SK-N-SH treated with all-trans-retinoic acid at 6 μM for 48 hours (cell line): Measurements from ENCODE around the gene PMPCB.

Experiments used
- ATAC-seq: fragments of 200-7000 bp; cut with Tn5 transposase; 3 replicates; pipeline ENCODE4 v1.9.1; 2020; ENCODE audit warnings: mild to moderate bottlenecking, moderate library complexity
- ARNTL ChIP-seq: fragments of 450-650 bp; formaldehyde crosslinking; IDR thresholded peaks from 2 replicates; pipeline ENCODE4 v1.5.0; 2020; ENCODE audit warnings: low read depth, mild to moderate bottlenecking, moderate library complexity, borderline replicate concordance
- ESRRG ChIP-seq: fragments of 250-450 bp; sonication (Bioruptor Pico); IDR thresholded peaks from 2 replicates; pipeline ENCODE4 v1.6.1; 2021; ENCODE audit warnings: mild to moderate bottlenecking
- GLIS3 ChIP-seq: fragments of 250-450 bp; sonication (Bioruptor Pico); IDR thresholded peaks from 2 replicates; pipeline ENCODE4 v1.5.0; 2020; ENCODE audit warnings: mild to moderate bottlenecking, moderate library complexity
- ISL1 ChIP-seq: fragments of 250-450 bp; sonication (Bioruptor Pico); IDR thresholded peaks from 2 replicates; pipeline ENCODE4 v2.1.2; 2022; ENCODE audit warnings: mild to moderate bottlenecking, moderate library complexity
- PPARA ChIP-seq: fragments of 250-450 bp; sonication (Bioruptor Pico); IDR thresholded peaks from 2 replicates; pipeline ENCODE4 v1.5.0; 2020; ENCODE audit warnings: mild to moderate bottlenecking, borderline replicate concordance
- SNAI2 ChIP-seq: fragments of 250-450 bp; sonication (Bioruptor Pico); IDR thresholded peaks from 2 replicates; pipeline ENCODE4 v1.5.0; 2020; ENCODE audit warnings: mild to moderate bottlenecking, moderate library complexity
- TCF4 ChIP-seq: fragments of 250-450 bp; sonication (Bioruptor Pico); IDR thresholded peaks from 2 replicates; pipeline ENCODE4 v1.8.0; 2021; ENCODE audit warnings: mild to moderate bottlenecking, moderate library complexity, borderline replicate concordance
- TOX ChIP-seq: fragments of 250-450 bp; sonication (Bioruptor Pico); IDR thresholded peaks from 2 replicates; pipeline ENCODE4 v1.8.0; 2021; ENCODE audit warnings: mild to moderate bottlenecking, moderate library complexity, borderline replicate concordance
- ZC3H10 ChIP-seq: fragments of 250-450 bp; sonication (Bioruptor Pico); IDR thresholded peaks from 2 replicates; pipeline ENCODE4 v1.5.1; 2021; ENCODE audit warnings: mild to moderate bottlenecking, moderate library complexity
- ZNF70 ChIP-seq: fragments of 450-650 bp; formaldehyde crosslinking; IDR thresholded peaks from 2 replicates; pipeline ENCODE4 v1.5.0; 2020; ENCODE audit warnings: mild to moderate bottlenecking, moderate library complexity
- ZNF8 ChIP-seq: fragments of 450-650 bp; formaldehyde crosslinking; IDR thresholded peaks from 2 replicates; pipeline ENCODE4 v1.5.0; 2020; ENCODE audit warnings: mild to moderate bottlenecking, moderate library complexity
- TF ChIP-seq, protein P1 (sequence below): fragments of 250-450 bp; sonication (Bioruptor Pico); IDR thresholded peaks from 2 replicates; pipeline ENCODE4 v1.8.0; 2020; ENCODE audit warnings: mild to moderate bottlenecking, moderate library complexity, borderline replicate concordance
- TF ChIP-seq, protein P2 (sequence below): fragments of 250-450 bp; sonication (Bioruptor Pico); IDR thresholded peaks from 2 replicates; pipeline ENCODE4 v1.5.0; 2020; ENCODE audit warnings: mild to moderate bottlenecking, moderate library complexity
- TF ChIP-seq, protein P3 (sequence below): fragments of 250-450 bp; sonication (Bioruptor Pico); IDR thresholded peaks from 2 replicates; pipeline ENCODE4 v1.5.1; 2020; ENCODE audit warnings: low read depth, mild to moderate bottlenecking, moderate library complexity

PMPCB gene

DNA sequence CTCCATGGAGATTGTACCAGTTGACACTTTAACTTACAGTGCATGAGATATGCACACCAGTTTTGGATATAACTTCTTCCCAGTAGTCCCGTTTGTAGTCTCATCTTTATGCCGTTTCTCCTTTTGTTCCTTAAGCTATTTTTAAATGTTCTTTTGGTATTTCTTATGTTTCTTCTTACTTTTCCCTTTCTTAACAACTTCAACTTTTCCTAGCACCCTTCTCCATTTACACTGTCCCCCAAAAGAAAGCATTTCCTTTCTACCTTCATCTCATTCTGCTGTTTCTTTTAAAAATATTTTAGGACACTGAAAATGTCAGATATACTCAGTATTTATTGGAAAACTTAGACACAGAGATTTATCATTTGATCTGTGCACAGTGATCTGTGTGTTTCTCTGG is 51.7 kb downstream of the PMPCB start (continued):
- TF ChIP-seq, protein P1, sequence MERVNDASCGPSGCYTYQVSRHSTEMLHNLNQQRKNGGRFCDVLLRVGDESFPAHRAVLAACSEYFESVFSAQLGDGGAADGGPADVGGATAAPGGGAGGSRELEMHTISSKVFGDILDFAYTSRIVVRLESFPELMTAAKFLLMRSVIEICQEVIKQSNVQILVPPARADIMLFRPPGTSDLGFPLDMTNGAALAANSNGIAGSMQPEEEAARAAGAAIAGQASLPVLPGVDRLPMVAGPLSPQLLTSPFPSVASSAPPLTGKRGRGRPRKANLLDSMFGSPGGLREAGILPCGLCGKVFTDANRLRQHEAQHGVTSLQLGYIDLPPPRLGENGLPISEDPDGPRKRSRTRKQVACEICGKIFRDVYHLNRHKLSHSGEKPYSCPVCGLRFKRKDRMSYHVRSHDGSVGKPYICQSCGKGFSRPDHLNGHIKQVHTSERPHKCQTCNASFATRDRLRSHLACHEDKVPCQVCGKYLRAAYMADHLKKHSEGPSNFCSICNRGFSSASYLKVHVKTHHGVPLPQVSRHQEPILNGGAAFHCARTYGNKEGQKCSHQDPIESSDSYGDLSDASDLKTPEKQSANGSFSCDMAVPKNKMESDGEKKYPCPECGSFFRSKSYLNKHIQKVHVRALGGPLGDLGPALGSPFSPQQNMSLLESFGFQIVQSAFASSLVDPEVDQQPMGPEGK (CRISPR knock-in tag), result no peak
- TF ChIP-seq ZNF70 (CRISPR knock-in tag) (no peak), ARNTL (no peak)

DNA sequence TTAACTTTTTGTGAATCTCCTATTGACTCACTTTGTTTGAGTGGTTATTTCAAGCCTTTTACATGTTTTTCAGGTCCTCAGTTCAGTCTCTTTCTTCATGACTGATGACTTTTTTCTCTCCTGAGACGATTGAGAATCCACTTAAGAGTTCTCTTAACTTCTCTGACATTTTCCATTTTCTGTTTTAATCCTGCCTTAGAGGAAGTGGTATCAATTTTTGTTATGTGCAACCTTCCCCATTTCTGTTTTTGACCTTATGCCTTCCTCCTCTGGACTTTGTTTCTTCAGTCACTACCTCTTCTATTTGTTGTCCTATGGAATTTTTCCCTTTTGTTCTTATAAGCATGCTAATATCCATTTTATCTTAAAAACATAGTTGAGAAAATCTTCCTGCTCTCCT is 52.6 kb downstream of the PMPCB start:
- TF ChIP-seq, protein P2, sequence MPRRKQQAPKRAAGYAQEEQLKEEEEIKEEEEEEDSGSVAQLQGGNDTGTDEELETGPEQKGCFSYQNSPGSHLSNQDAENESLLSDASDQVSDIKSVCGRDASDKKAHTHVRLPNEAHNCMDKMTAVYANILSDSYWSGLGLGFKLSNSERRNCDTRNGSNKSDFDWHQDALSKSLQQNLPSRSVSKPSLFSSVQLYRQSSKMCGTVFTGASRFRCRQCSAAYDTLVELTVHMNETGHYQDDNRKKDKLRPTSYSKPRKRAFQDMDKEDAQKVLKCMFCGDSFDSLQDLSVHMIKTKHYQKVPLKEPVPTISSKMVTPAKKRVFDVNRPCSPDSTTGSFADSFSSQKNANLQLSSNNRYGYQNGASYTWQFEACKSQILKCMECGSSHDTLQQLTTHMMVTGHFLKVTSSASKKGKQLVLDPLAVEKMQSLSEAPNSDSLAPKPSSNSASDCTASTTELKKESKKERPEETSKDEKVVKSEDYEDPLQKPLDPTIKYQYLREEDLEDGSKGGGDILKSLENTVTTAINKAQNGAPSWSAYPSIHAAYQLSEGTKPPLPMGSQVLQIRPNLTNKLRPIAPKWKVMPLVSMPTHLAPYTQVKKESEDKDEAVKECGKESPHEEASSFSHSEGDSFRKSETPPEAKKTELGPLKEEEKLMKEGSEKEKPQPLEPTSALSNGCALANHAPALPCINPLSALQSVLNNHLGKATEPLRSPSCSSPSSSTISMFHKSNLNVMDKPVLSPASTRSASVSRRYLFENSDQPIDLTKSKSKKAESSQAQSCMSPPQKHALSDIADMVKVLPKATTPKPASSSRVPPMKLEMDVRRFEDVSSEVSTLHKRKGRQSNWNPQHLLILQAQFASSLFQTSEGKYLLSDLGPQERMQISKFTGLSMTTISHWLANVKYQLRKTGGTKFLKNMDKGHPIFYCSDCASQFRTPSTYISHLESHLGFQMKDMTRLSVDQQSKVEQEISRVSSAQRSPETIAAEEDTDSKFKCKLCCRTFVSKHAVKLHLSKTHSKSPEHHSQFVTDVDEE (CRISPR knock-in tag), result no peak
- TF ChIP-seq ZC3H10 (no peak), ESRRG (CRISPR knock-in tag) (no peak), TOX (CRISPR knock-in tag) (no peak), SNAI2 (CRISPR knock-in tag) (no peak), PPARA (no peak), ARNTL (no peak), ISL1 (CRISPR knock-in tag) (no peak), GLIS3 (CRISPR knock-in tag) (no peak), TCF4 (CRISPR knock-in tag) (no peak), ZNF8 (CRISPR knock-in tag) (no peak), ZNF70 (CRISPR knock-in tag) (no peak)
- TF ChIP-seq, protein P3, sequence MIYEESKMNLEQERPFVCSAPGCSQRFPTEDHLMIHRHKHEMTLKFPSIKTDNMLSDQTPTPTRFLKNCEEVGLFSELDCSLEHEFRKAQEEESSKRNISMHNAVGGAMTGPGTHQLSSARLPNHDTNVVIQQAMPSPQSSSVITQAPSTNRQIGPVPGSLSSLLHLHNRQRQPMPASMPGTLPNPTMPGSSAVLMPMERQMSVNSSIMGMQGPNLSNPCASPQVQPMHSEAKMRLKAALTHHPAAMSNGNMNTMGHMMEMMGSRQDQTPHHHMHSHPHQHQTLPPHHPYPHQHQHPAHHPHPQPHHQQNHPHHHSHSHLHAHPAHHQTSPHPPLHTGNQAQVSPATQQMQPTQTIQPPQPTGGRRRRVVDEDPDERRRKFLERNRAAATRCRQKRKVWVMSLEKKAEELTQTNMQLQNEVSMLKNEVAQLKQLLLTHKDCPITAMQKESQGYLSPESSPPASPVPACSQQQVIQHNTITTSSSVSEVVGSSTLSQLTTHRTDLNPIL (CRISPR knock-in tag), result no peak
- TF ChIP-seq, protein P1 (CRISPR knock-in tag), result no peak
- TF ChIP-seq, all 23 proteins: peak for 0

More for the DNA sequence above, 52.6 kb downstream of the PMPCB start:
- ATAC-seq, result no peak
